Erythroblast (primary cell): ENCODE results near the gene TMED7.

Source experiments
- GATA1 ChIP-seq: IDR thresholded peaks from 2 replicates; pipeline ENCODE4 v1.6.1; 2011; ENCODE audit warnings: low read depth, mild to moderate bottlenecking, control low read depth, low read length, moderate library complexity
- POLR2A ChIP-seq: IDR thresholded peaks from 2 replicates; pipeline ENCODE4 v1.6.1; 2011; ENCODE audit warnings: mild to moderate bottlenecking, low read length

DNA sequence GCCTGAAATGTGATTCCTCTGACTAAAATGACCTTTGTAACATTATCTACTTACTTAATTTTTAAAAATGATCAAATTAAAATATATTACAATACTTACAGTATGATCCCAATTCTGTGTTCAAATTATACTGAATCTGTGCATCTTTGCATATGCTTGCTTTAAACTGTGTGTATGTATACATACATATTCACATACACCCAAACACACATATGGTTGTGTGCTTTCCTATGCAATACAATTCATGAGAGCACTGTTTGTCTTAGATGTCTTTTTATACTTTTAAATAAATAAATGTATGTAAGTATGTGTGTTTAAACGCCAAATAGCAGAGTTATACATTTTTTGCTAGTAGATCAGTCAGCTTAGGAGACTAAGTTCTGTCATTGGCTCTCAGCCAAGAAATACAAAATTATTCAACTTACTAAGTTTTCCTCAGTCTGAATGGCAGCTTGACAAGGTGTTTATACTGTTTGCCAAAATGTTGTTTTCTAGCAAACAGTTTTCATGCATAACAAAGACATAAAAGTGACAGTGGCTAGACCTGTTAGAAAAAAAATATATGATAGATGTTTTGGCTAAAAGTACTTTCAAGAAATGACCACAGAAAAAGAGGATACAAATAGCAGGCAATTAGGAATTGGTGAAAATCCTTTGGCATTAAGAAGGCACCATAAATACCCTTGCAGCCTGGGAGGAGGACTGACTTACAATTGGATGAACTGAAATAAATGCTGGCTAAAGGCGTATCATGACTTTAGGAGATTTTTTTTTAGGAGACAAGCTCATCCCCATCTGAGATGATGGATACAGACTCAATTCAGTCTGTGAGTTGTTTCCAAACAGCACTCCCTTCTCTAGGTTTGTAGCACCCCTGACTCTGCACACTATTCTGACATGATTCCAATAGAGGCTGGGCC, 31.4 kb downstream of the TMED7 start:
- TF ChIP-seq POLR2A, result no peak
- no peak for TF ChIP-seq GATA1
